DMS 273 (cell line): ENCODE results near the gene CXCL17.
"Not testable (repeated sequence)": the region's sequence is repeated elsewhere in the genome, so short reads cannot be mapped to it uniquely, and the experiment has no call there.

Experiments used
- DNase-seq: peaks from one replicate; lab custom pipeline; 2025; ENCODE audit not compliant: unreplicated experiment; lab: John Stamatoyannopoulos, UW

CXCL17 gene

GRCh38 chr19:42442833-42443232 is at the start of gene CXCL17:
TSS of gene CXCL17 (minus strand) at chr19:42442946. CDS start at chr19:42442832, 114 bp downstream.
- DNase-seq = no peak

- no peak for DNase-seq
Observed at GRCh38 chr19:42488783-42489521, 46.2 kb upstream of the CXCL17 start.

- DNase-seq = no peak
Observed at GRCh38 chr19:42487798-42488178, 45.0 kb upstream of the CXCL17 start.

GRCh38 chr19:42487032-42487797 is 44.5 kb upstream of the CXCL17 start:
- DNase-seq = no peak

GRCh38 chr19:42485036-42485435 is 42.3 kb upstream of the CXCL17 start:
- DNase-seq = not testable (repeated sequence)

GRCh38 chr19:42480335-42481095 is 37.8 kb upstream of the CXCL17 start:
- no peak for DNase-seq

- DNase-seq = no peak
Observed at GRCh38 chr19:42479736-42480135, 37.0 kb upstream of the CXCL17 start.

- DNase-seq = no peak
Observed at GRCh38 chr19:42478765-42479311, 36.1 kb upstream of the CXCL17 start.

GRCh38 chr19:42477933-42478332 is 35.2 kb upstream of the CXCL17 start:
- DNase-seq = no peak

- no peak for DNase-seq
Observed at GRCh38 chr19:42477117-42477516, 34.4 kb upstream of the CXCL17 start.

- no peak for DNase-seq
Observed at GRCh38 chr19:42475366-42475765, 32.6 kb upstream of the CXCL17 start.

- no peak for DNase-seq
Observed at GRCh38 chr19:42474743-42475142, 32.0 kb upstream of the CXCL17 start.

- no peak for DNase-seq
Observed at GRCh38 chr19:42473686-42474085, 30.9 kb upstream of the CXCL17 start.

GRCh38 chr19:42472402-42473147 is 29.8 kb upstream of the CXCL17 start:
- no peak for DNase-seq

GRCh38 chr19:42471554-42472249 is 29.0 kb upstream of the CXCL17 start:
- DNase-seq = peak; percentile 16

- no peak for DNase-seq
Observed at GRCh38 chr19:42469311-42470235, 26.8 kb upstream of the CXCL17 start.

- peak; percentile 51 for DNase-seq
Observed at GRCh38 chr19:42468273-42468796, 25.6 kb upstream of the CXCL17 start.

GRCh38 chr19:42467183-42467760 is 24.5 kb upstream of the CXCL17 start:
- DNase-seq = no peak
